Activated CD8-positive, alpha-beta T cell treated with anti-CD3 and anti-CD28 coated beads, Interleukin-2, amount 10 ng/mL, durations not matched to agents 7 days and 5 days (primary cell): ENCODE measurements around the gene CSMD2. TPM values are rescaled to one million over a fixed set of nuclear protein-coding genes. Genes with fewer than 3 reads are reported as not detected.

Experiments
- ATAC-seq: fragments of 150-1000 bp; cut with Tn5 transposase; one replicate; pipeline ENCODE4 v1.10.0; 2021; ENCODE audit warnings: moderate library complexity
- CTCF ChIA-PET: fragments of 350-600 bp; sonication (Branson Sonifier 250); formaldehyde crosslinking; loops from one replicate; lab custom pipeline; 2021; ENCODE audit warnings: antibody characterized with exemption; lab: Charles Lee
- POLR2A ChIA-PET: fragments of 350-600 bp; sonication (Branson Sonifier 250); formaldehyde crosslinking; loops from one replicate; lab custom pipeline; 2021; ENCODE audit warnings: antibody characterized with exemption; lab: Charles Lee
- DNase-seq: peaks from one replicate; pipeline ENCODE4 v3.0.0-alpha.2; 2020
- H3K27ac Mint-ChIP-seq: one replicate; pipeline ENCODE4 v1.8.0; 2021; ENCODE audit warnings: mild to moderate bottlenecking, mixed read lengths
- H3K27me3 Mint-ChIP-seq: one replicate; pipeline ENCODE4 v1.8.0; 2021; ENCODE audit warnings: low read depth, mixed read lengths
- H3K36me3 Mint-ChIP-seq: one replicate; pipeline ENCODE4 v1.8.0; 2021; ENCODE audit warnings: low read depth, mixed read lengths
- H3K4me1 Mint-ChIP-seq: one replicate; pipeline ENCODE4 v1.8.0; 2021; ENCODE audit warnings: low read depth, mixed read lengths
- H3K4me3 Mint-ChIP-seq: one replicate; pipeline ENCODE4 v1.8.0; 2021; ENCODE audit warnings: mild to moderate bottlenecking, mixed read lengths
- H3K9me3 Mint-ChIP-seq: one replicate; pipeline ENCODE4 v1.8.0; 2022; ENCODE audit warnings: mixed read lengths; ENCODE audit not compliant: insufficient read depth
- total RNA-seq, 2 experiments: library from RNA; stranded (reverse); gene quantifications; one replicate each; pipeline ENCODE4 v1.2.3, GENCODE V29; 2021

Gene CSMD2
- total RNA-seq, 2 experiments from 2014 or later, result not detected

DNA sequence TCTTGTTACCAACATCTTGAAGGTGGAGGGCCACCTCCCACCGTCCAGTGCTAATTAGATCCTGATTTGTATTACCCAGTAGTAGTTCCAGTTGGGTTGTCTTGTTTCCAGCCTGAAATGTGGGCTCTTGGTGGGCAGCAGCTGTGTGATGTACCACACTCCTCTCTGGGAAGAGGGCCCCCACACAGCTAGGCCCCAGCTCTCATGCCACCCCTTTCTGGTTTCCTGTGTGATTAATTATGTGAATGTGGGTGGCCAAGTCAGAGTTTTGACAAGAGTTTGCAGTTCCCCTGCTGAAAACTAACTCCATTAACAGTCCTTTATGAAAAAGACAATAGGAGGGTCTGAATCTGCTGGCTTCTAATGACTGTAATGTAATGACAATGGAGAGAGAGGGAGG is 297.3 kb downstream of the CSMD2 start:
- H3K4me3 Mint-ChIP-seq, result no peak overlapping the region
- no peak overlapping the region for H3K27ac Mint-ChIP-seq
- CTCF ChIA-PET, result no interaction called here
- H3K36me3 Mint-ChIP-seq, result no peaks in the 10 kb centered on the region
- no peak for ATAC-seq
- peaks cover 2% of the 10 kb centered on the region for H3K27me3 Mint-ChIP-seq
- no peak for DNase-seq
- peaks cover 12% of the 10 kb centered on the region for H3K4me1 Mint-ChIP-seq
- H3K9me3 Mint-ChIP-seq, result no peaks in the 10 kb centered on the region
- POLR2A ChIA-PET, result no interaction called here

DNA sequence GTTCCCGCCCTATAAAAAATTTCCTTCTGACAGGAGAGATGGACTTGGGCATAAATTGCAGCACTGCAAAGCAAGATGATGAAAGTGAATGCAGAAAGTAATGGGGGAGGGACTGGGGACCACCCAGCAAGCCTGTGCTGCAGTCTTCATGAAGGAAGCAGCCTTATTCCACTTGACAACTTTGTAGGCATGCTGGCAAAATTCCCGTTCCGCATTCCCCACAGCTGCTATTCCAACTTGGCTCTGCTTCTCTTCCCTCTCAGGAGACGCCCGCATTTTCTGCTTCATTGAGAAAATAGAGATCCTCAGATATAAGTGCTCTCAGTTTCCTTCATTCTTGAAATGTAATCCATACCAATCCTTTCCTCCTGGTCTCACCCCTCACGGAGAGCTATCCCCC is 298.7 kb downstream of the CSMD2 start:
- Mint-ChIP-seq H3K27me3 (peaks cover 2% of the 10 kb centered on the region), H3K9me3 (no peaks in the 10 kb centered on the region), H3K36me3 (no peaks in the 10 kb centered on the region), H3K4me3 (no peak overlapping the region), H3K4me1 (peaks cover 7% of the 10 kb centered on the region), H3K27ac (no peak overlapping the region)
- no peak for DNase-seq
- ChIA-PET CTCF (no interaction called here), POLR2A (no interaction called here)
- no peak for ATAC-seq

DNA sequence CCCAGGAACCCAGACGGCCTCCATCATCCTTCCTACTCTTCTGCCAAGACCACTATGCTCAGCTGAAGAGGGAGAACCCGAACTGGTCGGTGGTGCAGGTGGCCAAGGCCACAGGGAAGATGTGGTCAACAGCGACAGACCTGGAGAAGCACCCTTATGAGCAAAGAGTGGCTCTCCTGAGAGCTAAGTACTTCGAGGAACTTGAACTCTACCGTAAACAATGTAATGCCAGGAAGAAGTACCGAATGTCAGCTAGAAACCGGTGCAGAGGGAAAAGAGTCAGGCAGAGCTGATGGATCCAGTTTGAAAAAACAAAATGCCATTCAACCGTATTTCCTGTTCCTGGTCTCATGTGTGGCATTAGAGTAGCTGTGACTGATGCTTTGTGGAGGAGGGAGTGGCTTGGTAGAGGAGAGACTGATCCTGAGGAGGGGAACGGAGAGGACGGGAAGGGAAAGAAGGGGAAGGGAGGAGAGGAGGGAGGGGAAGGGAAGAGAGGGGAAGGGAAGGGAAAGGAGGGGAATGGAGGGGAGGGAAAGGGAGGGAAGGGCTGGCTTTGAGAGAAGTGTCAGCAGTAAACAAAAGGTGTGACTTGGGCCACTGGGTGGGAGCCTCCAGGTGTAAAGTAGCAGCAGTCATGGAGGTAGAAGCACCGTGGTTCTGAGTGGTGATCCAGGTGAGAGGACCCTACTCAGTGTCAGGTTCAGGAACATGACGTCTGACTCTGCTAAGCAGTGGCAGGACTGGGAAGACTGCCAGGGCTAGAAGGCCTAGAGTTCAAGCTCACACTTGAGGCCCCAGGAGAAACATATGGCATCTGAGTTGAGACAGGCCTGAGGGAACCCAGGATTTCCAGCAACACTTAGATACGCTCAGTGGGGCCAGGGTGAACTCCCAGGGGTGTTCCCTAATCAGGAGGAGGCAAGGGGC is 300.3 kb downstream of the CSMD2 start:
- Mint-ChIP-seq H3K27ac (no peak overlapping the region), H3K4me1 (peaks cover 7% of the 10 kb centered on the region), H3K27me3 (peaks cover 2% of the 10 kb centered on the region), H3K9me3 (no peaks in the 10 kb centered on the region), H3K36me3 (no peaks in the 10 kb centered on the region), H3K4me3 (no peak overlapping the region)
- ChIA-PET CTCF (no interaction called here), POLR2A (no interaction called here)
- ATAC-seq (no peak), DNase-seq (no peak)

DNA sequence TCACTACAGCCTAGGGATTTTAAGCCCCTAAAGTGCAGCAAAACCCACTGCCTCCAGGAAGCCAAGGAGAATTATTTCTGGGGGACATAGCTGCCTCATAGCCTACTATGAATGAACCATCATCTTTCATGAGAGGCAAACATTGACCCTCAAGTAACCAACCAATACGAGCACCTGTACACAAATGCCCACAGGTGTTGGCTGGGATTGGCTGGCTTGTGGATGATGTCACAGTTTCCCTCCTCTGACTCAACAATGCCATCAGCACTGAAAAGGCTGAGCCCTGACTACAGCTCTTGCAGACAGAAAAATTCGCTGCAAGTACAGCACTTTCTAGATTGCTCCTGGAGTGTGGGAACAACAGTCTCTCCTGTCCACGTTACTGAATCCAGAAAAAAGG is 301.3 kb downstream of the CSMD2 start, which contains the start of gene HMGB4:
Gene HMGB4 (plus strand): TSS at position 301 of the 400 bp plus-strand sequence. CDS start 113 bp downstream, outside the sequence.
- ChIA-PET POLR2A (interaction anchor here (1.1 kb wide), 1 partner anchor 22 kb away, joined by 3 read pairs; no protein-coding TSS in a partner anchor), CTCF (no interaction called here)
- Mint-ChIP-seq H3K36me3 (no peaks in the 10 kb centered on the region), H3K4me1 (peaks cover 7% of the 10 kb centered on the region), H3K27me3 (peaks cover under 1% of the 10 kb centered on the region), H3K9me3 (no peaks in the 10 kb centered on the region), H3K27ac (no peak within 1 kb of the TSS), H3K4me3 (no peak within 1 kb of the TSS)
- no peak for ATAC-seq
- no peak for DNase-seq

DNA sequence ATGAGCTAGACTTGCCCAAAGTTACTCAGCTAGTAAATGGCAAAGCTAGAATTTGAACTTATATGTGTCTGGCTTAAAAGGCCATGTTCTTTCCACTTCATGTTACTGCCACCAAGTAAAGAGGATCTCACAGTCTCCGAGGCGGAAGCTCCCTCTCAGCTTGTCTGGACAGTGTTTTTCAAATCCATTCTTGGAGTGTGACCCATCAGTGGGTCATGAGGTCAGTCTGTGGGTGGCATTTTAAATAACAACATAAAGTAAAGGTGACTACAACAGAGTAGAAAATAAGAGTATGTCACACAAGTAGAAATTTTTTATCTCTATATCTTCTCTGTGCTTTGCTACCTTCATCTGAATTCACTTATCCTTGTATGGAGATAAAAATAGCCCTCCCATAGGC is 304.4 kb downstream of the CSMD2 start:
- CTCF ChIA-PET, result no interaction called here
- Mint-ChIP-seq H3K27me3 (no peaks in the 10 kb centered on the region), H3K9me3 (no peaks in the 10 kb centered on the region), H3K27ac (no peak overlapping the region), H3K36me3 (no peaks in the 10 kb centered on the region), H3K4me3 (no peak overlapping the region), H3K4me1 (no peaks in the 10 kb centered on the region)
- ATAC-seq, result no peak
- no peak for DNase-seq
- POLR2A ChIA-PET, result no interaction called here

DNA sequence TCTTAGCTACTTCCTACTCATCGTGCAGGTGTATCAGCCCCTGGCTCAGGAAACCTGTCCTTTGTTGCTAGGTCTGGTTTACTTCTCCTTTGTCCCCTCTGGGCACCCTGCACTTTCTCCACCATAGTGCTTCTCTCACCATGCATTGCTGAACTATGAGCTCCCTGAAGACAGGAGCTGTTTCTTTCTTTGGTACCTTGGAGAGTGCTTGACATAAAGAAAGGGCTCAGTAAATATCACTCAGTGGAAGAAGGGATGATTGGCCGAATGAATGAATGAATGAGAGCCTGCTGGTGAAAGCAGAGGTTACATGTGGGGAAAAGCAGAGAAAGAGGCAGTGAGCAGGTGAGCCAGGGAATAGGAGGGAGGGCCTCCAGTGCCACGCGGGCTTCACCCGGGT is 310.9 kb downstream of the CSMD2 start:
- H3K27me3 Mint-ChIP-seq, result peaks cover 6% of the 10 kb centered on the region
- H3K4me3 Mint-ChIP-seq, result no peak overlapping the region
- no peaks in the 10 kb centered on the region for H3K9me3 Mint-ChIP-seq
- no peaks in the 10 kb centered on the region for H3K36me3 Mint-ChIP-seq
- ChIA-PET POLR2A (no interaction called here), CTCF (no interaction called here)
- no peaks in the 10 kb centered on the region for H3K4me1 Mint-ChIP-seq
- ATAC-seq, result no peak
- no peak overlapping the region for H3K27ac Mint-ChIP-seq
- DNase-seq, result no peak

DNA sequence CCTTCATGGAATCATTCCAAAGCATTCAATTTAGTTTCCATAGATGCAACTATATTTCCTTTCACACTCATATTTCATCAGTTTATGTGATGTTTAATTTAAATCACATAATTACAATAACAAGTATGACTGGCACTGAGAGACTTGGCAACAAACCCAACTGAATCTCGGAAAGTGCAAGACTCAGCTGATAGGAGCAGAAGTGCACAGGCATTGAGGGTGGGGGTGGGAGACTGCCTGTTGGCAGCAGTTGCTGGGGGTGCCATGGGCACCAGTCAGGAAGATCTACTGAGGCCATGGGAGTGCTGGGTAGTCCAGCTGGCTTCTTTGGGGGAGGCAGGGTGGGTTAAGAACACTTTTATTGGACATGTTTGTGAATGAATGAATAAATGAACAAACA is 311.6 kb downstream of the CSMD2 start:
- H3K4me1 Mint-ChIP-seq, result no peaks in the 10 kb centered on the region
- H3K36me3 Mint-ChIP-seq, result no peaks in the 10 kb centered on the region
- CTCF ChIA-PET, result no interaction called here
- H3K4me3 Mint-ChIP-seq, result no peak overlapping the region
- H3K9me3 Mint-ChIP-seq, result no peaks in the 10 kb centered on the region
- ATAC-seq (no peak), DNase-seq (no peak)
- no peak overlapping the region for H3K27ac Mint-ChIP-seq
- peaks cover 7% of the 10 kb centered on the region for H3K27me3 Mint-ChIP-seq
- POLR2A ChIA-PET, result no interaction called here

DNA sequence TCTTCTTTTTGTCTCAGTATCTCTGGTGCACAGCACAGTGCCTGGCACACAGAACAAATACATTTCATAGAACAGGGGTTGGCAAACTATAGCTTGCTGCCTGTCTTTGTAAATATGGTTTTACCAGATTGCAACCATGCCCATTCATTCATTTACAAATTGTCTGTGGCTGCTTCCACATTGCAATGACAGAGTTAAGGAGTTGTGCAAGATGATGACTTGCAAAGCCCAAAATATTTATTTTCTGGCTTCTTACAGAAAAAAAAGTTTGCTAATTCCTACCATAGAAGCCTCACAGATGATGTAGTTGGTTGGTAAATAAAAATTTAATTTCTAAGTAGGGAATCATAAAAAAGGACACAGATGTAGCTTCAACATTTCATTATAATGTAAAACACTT is 312.3 kb downstream of the CSMD2 start:
- ChIA-PET CTCF (no interaction called here), POLR2A (no interaction called here)
- Mint-ChIP-seq H3K4me1 (no peaks in the 10 kb centered on the region), H3K9me3 (no peaks in the 10 kb centered on the region), H3K27me3 (peaks cover 7% of the 10 kb centered on the region), H3K36me3 (no peaks in the 10 kb centered on the region), H3K4me3 (no peak overlapping the region), H3K27ac (no peak overlapping the region)
- no peak for DNase-seq
- ATAC-seq, result no peak

DNA sequence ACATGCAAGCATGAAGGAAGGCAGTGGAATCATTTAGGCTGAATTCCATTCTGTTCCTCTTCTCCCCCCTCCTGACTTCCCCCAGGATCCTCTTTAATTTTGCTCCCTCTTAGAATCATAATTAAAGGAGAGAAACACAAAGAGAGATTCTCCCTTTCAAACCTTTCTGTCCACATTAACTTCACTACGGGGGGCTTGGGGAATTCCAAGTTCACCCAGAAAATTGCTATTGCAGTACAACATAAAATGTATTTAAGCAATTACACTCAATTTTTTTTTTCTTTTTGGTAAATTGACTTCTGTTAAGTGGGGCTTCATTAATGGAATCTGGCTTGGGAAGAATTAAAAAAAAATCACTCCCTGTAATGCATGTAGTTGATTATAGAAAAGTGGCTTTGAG is 314.5 kb downstream of the CSMD2 start:
- Mint-ChIP-seq H3K27me3 (peaks cover 7% of the 10 kb centered on the region), H3K9me3 (no peaks in the 10 kb centered on the region), H3K36me3 (no peaks in the 10 kb centered on the region), H3K4me1 (no peaks in the 10 kb centered on the region), H3K4me3 (no peak overlapping the region), H3K27ac (no peak overlapping the region)
- ATAC-seq (no peak), DNase-seq (no peak)
- POLR2A ChIA-PET, result no interaction called here
- CTCF ChIA-PET, result no interaction called here

DNA sequence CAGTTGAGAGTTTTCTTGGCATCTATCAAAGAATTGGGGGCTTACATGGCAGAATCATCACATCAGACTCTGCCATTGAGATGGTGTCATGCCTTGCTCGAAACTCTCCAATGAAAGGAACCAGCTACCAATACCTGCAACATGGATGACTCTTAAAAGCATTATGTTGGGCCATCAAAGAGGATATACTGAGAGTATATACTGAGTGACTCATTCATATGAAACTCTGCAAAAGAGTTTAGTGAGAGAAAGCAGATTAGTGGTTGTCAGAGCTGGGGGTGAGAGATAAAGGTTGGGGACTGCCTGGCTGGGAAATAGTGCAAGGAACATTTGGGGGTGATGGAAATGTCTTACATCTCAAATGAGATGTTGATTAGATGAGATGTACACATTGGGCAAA is 315.8 kb downstream of the CSMD2 start:
- no peaks in the 10 kb centered on the region for H3K9me3 Mint-ChIP-seq
- no peaks in the 10 kb centered on the region for H3K36me3 Mint-ChIP-seq
- no peak overlapping the region for H3K4me3 Mint-ChIP-seq
- no peak overlapping the region for H3K27ac Mint-ChIP-seq
- H3K27me3 Mint-ChIP-seq, result peaks cover 7% of the 10 kb centered on the region
- ChIA-PET CTCF (no interaction called here), POLR2A (no interaction called here)
- no peak for ATAC-seq
- H3K4me1 Mint-ChIP-seq, result no peaks in the 10 kb centered on the region
- no peak for DNase-seq

DNA sequence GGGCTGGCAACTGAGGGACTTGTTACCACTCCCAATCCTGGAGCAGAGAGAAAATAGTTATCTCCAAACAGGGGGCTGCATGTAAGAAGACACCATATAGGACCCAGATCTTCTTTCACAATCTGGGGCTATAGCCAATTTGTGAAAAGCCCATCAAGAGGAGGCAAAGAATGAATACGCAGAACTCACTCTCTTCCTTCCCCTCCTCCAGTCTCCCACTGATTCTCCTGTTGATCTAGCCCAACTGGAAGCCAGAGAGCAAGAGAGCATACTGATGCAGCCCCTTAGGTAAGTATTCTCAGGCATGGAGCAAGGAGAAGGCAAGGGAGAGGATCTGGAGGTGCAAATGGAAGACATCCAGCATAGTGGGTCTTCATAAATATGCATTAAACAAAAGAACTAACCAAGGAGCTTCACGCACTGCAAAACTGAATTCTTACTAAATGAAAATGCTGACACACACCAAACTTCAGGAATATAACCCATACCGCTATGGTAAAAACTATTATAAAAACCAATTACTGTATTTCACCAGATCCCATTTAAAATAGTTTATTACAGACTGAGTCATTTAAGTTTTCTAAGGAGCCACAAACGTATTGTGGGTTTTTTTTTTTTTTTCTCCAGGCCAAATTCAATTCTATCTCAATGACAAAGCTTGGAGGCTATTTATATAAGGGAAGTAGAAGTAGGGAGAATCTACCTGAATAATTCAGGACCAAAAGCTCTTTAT is 316.7 kb downstream of the CSMD2 start:
- no peak overlapping the region for H3K27ac Mint-ChIP-seq

DNA sequence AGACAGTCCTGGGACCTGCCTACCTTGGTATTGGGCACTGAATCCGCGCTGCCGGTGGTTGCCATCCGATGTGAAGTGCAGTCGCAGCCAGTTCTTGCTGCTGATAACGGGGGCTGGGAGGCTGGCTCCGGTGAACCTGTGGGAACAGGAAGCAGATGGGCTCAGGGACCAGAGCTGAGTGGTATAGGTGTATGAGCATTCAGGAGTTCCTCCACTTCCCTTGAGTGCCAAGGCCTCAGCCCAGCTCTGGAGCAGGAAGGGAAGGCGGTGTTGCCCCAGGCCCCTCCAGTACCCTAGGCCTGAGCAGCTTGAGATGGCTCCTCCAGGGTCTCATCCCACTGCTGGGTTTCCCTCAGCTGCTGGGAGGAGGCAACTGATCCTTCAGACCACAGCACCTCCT is 318.2 kb downstream of the CSMD2 start:
- no peaks in the 10 kb centered on the region for H3K36me3 Mint-ChIP-seq
- no peak overlapping the region for H3K4me3 Mint-ChIP-seq
- ATAC-seq (no peak), DNase-seq (no peak)
- ChIA-PET POLR2A (no interaction called here), CTCF (interaction anchor here (0.7 kb wide), 1 partner anchor 214 kb away, joined by 3 read pairs; no protein-coding TSS in a partner anchor)
- H3K27me3 Mint-ChIP-seq, result peaks cover 10% of the 10 kb centered on the region
- H3K4me1 Mint-ChIP-seq, result no peaks in the 10 kb centered on the region
- H3K9me3 Mint-ChIP-seq, result no peaks in the 10 kb centered on the region
- no peak overlapping the region for H3K27ac Mint-ChIP-seq

More for the DNA sequence above, 316.7 kb downstream of the CSMD2 start:
- peaks cover 7% of the 10 kb centered on the region for H3K27me3 Mint-ChIP-seq
- DNase-seq (no peak), ATAC-seq (no peak)
- CTCF ChIA-PET, result no interaction called here
- H3K9me3 Mint-ChIP-seq, result no peaks in the 10 kb centered on the region
- H3K4me1 Mint-ChIP-seq, result no peaks in the 10 kb centered on the region
- H3K36me3 Mint-ChIP-seq, result no peaks in the 10 kb centered on the region
- POLR2A ChIA-PET, result no interaction called here
- H3K4me3 Mint-ChIP-seq, result no peak overlapping the region
